Testis (tissue), 3 donors: Measurements from ENCODE around the gene VPS25. TPM values are rescaled to one million over a fixed set of nuclear protein-coding genes. Genes with fewer than 3 reads are reported as not detected.

Source experiments
- DNase-seq: peaks from one replicate; pipeline ENCODE4 v3.0.0-alpha.2; 2019
- H3K27ac ChIP-seq, 2 donors: fragments of 200-600 bp; sonication (generic); one replicate each; pipeline ENCODE4 v1.5.1; 2019
- H3K27me3 ChIP-seq: fragments of 200-600 bp; sonication (generic); one replicate; pipeline ENCODE4 v1.5.1; 2019
- H3K36me3 ChIP-seq: fragments of 200-600 bp; sonication (generic); one replicate; pipeline ENCODE4 v1.5.1; 2017; ENCODE audit warnings: low read depth; ENCODE audit errors: missing control alignments
- H3K4me1 ChIP-seq: fragments of 200-600 bp; sonication (generic); one replicate; pipeline ENCODE4 v1.5.1; 2019
- H3K4me3 ChIP-seq, 2 donors: fragments of 200-600 bp; sonication (generic); one replicate each; pipeline ENCODE4 v1.5.1; 2017 to 2019
- H3K9me3 ChIP-seq: fragments of 200-600 bp; sonication (generic); one replicate; pipeline ENCODE4 v1.5.1; 2017
- CTCF ChIP-seq, 3 experiments: fragments of 450-650 bp in 2 of 3; fragments of 200-600 bp in 1 of 3; sonication (generic) in 1 of 3; IDR thresholded peaks; one replicate each; pipeline ENCODE4 v1.5.1; 2016 to 2019; ENCODE audit warnings: antibody characterized with exemption in 3 of 3, mild to moderate bottlenecking in 2 of 3, moderate library complexity in 1 of 3
- POLR2A ChIP-seq: fragments of 450-650 bp; IDR thresholded peaks from one replicate; pipeline ENCODE4 v1.6.1; 2017; ENCODE audit warnings: antibody characterized with exemption, mild to moderate bottlenecking, moderate library complexity
- WGBS, 2 donors: methylation state at CpG; one replicate each; pipeline ENCODE4 v1.1.5; 2018; 5-methylcytosine and 5-hydroxymethylcytosine counted together
- intact Hi-C: fragments of 100-400 bp; cut with DNase I; formaldehyde crosslinking; loops from one replicate; pipeline ENCODE4 v1.15.1; 2023; ENCODE audit warnings: low total_unique reads
- polyA plus RNA-seq: library from polyadenylated mRNA; stranded (reverse); fragments of 350-450 nt; fragmentation: Illumina TruSeq; extraction: RNeasy Lipid Tissue Mini Kit (QIAGEN cat#74804); gene quantifications from one replicate; pipeline ENCODE4 v1.2.3, GENCODE V29; 2014; ENCODE audit warnings: low read depth, low replicate concordance; ENCODE audit not compliant: insufficient read depth
- total RNA-seq, 2 donors: library from RNA; depleted of rRNA; stranded (reverse); fragments of >200 nt; gene quantifications; one replicate each; pipeline ENCODE4 v1.2.3, GENCODE V29; 2016

The VPS25 gene
- total and polyA plus RNA-seq, 3 donors from 2014 or later = 48.3 to 64.1 (median 51.8) TPM

- Histone ChIP-seq H3K9me3 (no peaks in the 10 kb centered on the region), H3K4me1 (peaks cover 19% of the 10 kb centered on the region), H3K36me3 (no peaks in the 10 kb centered on the region), H3K27me3 (no peaks in the 10 kb centered on the region), H3K27ac (no peak overlapping the region), H3K4me3 (no peak overlapping the region)
- intact Hi-C loops = no loop called here
- no peak for DNase-seq
- WGBS, 2 donors = 100% methylated on average over 1 of the region's 1 CpG
- no peak for TF ChIP-seq POLR2A
- no peak for TF ChIP-seq CTCF (IDR thresholded peaks at IDR 0.05)
Observed at GRCh38 chr17:42806249-42806648, 33.0 kb downstream of the VPS25 start.

GRCh38 chr17:42809250-42809649 is 36.0 kb downstream of the VPS25 start:
- no peak for DNase-seq
- Histone ChIP-seq H3K36me3 (no peaks in the 10 kb centered on the region), H3K9me3 (no peaks in the 10 kb centered on the region), H3K4me1 (no peaks in the 10 kb centered on the region), H3K27me3 (no peaks in the 10 kb centered on the region), H3K27ac (no peak overlapping the region), H3K4me3 (no peak overlapping the region)
- intact Hi-C loops = no loop called here
- TF ChIP-seq POLR2A = no peak
- TF ChIP-seq CTCF (IDR thresholded peaks at IDR 0.05) = no peak
- 38 to 54% methylated on average over 3 of the region's 3 CpGs for WGBS, 2 donors

GRCh38 chr17:42814633-42815399 is 41.6 kb downstream of the VPS25 start:
- Histone ChIP-seq H3K27ac (no peak overlapping the region), H3K36me3 (no peaks in the 10 kb centered on the region)
- intact Hi-C loops = no loop called here

GRCh38 chr17:42817866-42818265 is 44.6 kb downstream of the VPS25 start:
- TF ChIP-seq CTCF (IDR thresholded peaks at IDR 0.05) (no peak), POLR2A (no peak)
- no peak overlapping the region for H3K4me3 ChIP-seq
- 69 to 72% methylated on average over 1 of the region's 1 CpG for WGBS, 2 donors
- no peaks in the 10 kb centered on the region for H3K27me3 ChIP-seq
- H3K9me3 ChIP-seq = no peaks in the 10 kb centered on the region
- no peaks in the 10 kb centered on the region for H3K4me1 ChIP-seq
- no peak for DNase-seq
- H3K36me3 ChIP-seq = no peaks in the 10 kb centered on the region
- intact Hi-C loops = no loop called here
- H3K27ac ChIP-seq = no peak overlapping the region

More at GRCh38 chr17:42814633-42815399, 41.6 kb downstream of the VPS25 start:
- Histone ChIP-seq H3K4me1 (no peaks in the 10 kb centered on the region), H3K9me3 (no peaks in the 10 kb centered on the region), H3K27me3 (no peaks in the 10 kb centered on the region), H3K4me3 (no peak overlapping the region)
- 42 to 47% methylated on average over 8 of the region's 8 CpGs for WGBS, 2 donors
- no peak for TF ChIP-seq CTCF (IDR thresholded peaks at IDR 0.05)
- no peak for TF ChIP-seq POLR2A
- no peak for DNase-seq

GRCh38 chr17:42818379-42818778 is 45.1 kb downstream of the VPS25 start:
- 78 to 79% methylated on average over 4 to 5 of the region's 5 CpGs for WGBS, 2 donors
- Histone ChIP-seq H3K27ac (no peak overlapping the region), H3K27me3 (no peaks in the 10 kb centered on the region), H3K4me1 (peaks cover 4% of the 10 kb centered on the region), H3K36me3 (no peaks in the 10 kb centered on the region), H3K9me3 (no peaks in the 10 kb centered on the region), H3K4me3 (no peak overlapping the region)
- DNase-seq = no peak
- intact Hi-C loops = no loop called here
- no peak for TF ChIP-seq CTCF (IDR thresholded peaks at IDR 0.05)
- no peak for TF ChIP-seq POLR2A
